Epithelial cell of proximal tubule (primary cell): Measurements from ENCODE around the gene FIG4. TPM values are rescaled to one million over a fixed set of nuclear protein-coding genes. Genes with fewer than 3 reads are reported as not detected.
"Not testable (repeated sequence)": the region's sequence is repeated elsewhere in the genome, so short reads cannot be mapped to it uniquely, and the experiment has no call there.

ENCODE experiments used
- DNase-seq: peaks from one replicate; pipeline ENCODE4 v3.0.0-alpha.2; 2011; ENCODE audit warnings: low read depth
- H3K4me3 ChIP-seq: 2 replicates; pipeline ENCODE4 v1.5.1; 2011; ENCODE audit warnings: low read depth, mild to moderate bottlenecking, low read length
- total RNA-seq: library from RNA; depleted of rRNA; stranded (reverse); fragments of >200 nt; gene quantifications from 2 replicates; pipeline ENCODE4 v1.2.3, GENCODE V29; 2015
- TF ChIP-seq, protein P1 (sequence below): conservative IDR thresholded peaks from 2 replicates; pipeline ENCODE4 v1.5.1; 2012; ENCODE audit warnings: low read depth, mild to moderate bottlenecking, low read length

FIG4 gene
- total RNA-seq, 1 donor from 2014 or later, result 15.5 TPM

DNA sequence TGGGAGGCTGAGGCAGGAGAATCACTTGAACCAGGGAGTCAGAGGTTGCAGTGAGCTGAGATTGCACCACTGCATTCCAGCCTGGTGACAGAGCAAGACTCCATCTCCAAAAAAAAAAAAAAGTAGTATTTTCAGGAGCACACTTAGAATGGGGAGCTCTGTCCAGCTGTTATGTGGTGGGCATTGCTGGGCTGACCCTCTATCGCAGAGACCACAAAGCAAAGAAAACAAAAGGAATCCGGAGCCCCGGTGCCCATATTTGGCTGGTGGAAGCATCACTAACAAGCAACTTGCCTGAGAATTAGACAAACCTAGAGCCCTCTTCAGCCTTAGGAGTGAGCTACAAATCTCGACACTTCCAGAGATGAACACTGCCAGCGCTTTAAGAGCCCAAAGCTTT lies 149.7 kb downstream of the FIG4 start:
- no peak for DNase-seq
- no peak overlapping the region for H3K4me3 ChIP-seq
- TF ChIP-seq, protein P1, sequence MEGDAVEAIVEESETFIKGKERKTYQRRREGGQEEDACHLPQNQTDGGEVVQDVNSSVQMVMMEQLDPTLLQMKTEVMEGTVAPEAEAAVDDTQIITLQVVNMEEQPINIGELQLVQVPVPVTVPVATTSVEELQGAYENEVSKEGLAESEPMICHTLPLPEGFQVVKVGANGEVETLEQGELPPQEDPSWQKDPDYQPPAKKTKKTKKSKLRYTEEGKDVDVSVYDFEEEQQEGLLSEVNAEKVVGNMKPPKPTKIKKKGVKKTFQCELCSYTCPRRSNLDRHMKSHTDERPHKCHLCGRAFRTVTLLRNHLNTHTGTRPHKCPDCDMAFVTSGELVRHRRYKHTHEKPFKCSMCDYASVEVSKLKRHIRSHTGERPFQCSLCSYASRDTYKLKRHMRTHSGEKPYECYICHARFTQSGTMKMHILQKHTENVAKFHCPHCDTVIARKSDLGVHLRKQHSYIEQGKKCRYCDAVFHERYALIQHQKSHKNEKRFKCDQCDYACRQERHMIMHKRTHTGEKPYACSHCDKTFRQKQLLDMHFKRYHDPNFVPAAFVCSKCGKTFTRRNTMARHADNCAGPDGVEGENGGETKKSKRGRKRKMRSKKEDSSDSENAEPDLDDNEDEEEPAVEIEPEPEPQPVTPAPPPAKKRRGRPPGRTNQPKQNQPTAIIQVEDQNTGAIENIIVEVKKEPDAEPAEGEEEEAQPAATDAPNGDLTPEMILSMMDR, result no peak

DNA sequence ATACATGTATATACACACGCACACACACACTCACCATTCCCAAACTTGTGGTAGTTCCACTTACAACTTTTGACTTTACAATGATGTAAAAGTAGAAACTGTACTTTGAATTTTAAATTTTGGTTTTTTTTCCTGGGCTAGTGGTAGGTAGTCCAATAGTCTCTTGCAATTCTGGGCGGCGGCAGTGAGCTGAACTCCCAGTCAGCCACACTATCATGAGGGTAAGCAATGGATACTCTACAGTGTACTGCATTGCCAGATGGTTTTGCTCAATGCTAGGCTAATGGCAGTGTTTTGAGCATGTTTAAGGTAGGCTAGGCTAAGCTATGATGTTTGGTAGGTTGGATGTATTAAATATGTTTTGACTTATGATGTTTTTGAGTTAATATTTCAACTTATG lies 150.8 kb downstream of the FIG4 start:
- no peak for DNase-seq
- H3K4me3 ChIP-seq, result no peak overlapping the region
- TF ChIP-seq, protein P1, result no peak

DNA sequence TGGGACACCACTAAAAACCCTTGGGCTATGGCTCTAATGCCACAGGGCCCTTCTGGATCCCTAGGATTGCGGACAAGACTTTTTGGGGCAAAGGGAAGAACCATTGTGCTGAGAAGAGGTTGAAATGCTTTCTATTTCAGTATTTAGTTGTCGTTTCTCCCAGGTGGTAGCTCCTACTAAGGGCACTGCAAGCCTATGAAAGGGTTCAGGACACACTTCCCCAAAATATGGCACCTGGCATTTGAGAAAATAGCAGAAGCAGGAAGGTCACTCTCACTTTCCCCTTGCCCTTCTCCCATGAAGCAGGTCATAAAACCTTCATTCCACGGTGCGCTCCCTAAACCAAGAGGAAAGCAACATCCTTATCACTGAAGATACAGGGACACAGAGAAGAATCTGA lies 161.6 kb downstream of the FIG4 start:
- TF ChIP-seq, protein P1, result no peak
- DNase-seq, result no peak
- no peak overlapping the region for H3K4me3 ChIP-seq

DNA sequence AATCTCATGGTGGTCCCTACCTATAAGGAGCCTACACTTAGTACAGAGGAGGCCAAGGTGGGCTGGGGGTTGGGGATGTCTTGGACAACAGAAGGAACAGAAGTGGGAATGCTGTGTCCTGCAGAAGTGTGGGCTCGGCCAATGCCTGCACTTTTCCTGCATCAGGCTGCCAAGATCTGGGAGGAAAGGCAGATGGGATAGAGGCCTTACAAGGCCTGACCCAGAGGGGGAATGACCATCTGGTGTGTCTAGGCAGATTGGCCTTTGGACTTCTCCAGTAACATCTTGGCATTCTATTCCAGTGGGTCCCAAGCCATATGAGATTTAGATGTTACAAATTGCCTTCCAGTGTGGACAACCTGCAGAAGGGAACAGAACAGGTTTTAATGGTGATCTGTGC lies 162.3 kb downstream of the FIG4 start:
- TF ChIP-seq, protein P1, result no peak
- H3K4me3 ChIP-seq, result no peak overlapping the region
- DNase-seq, result no peak

DNA sequence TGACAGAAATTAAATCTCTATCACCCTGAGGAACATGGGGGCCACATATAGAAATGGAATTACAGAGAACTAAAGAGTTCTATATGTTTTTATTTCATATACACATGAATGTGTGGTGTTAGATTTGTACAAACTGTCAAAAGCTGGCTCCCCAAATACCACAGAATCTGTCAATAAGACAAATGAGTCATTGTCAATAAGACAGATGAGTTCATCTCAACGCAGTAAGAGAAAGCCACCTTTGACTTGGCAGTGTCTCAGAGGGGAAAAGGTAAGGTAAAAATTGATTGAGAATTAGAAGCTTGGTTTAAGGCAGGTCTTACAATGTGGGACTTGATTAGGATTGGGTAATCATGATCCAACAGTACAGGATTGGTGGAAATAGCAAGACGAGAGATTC lies 162.9 kb downstream of the FIG4 start:
- no peak for DNase-seq
- H3K4me3 ChIP-seq, result no peak overlapping the region
- TF ChIP-seq, protein P1, result no peak

DNA sequence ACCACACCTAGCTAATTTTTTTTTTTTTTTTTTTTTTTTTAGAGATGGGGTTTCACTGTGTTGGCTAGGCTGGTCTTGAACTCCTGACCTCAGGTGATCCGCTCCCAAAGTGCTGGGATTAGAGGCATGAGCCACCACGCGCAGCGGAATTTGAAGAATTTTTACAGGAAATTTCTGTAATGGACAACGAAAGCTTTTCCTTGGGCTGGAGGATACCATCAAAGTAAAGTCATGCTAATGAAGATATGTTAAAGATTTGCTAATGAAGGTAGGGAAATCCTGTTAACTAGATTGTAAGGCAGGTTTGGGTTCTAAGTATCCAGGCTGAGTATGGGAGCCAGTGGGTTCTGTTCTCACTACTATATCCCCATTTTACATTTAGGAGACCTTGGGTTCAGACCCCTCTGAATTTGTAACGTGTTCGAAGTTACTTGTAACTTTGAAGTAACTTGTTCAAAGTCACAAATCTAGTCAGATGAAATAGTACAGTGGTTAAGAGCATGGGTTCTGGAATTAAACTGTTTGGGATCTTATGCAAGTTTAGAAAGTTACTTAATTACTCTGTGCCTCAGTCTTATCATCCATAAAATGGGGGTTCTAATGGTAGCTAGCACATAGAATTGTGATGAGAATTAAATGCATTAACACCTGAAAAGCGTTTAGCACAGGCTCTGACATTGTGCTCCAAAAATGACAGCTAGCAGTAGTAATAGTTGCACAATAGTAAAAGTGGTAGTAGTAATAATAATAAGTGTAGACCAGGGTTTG lies 163.6 kb downstream of the FIG4 start:
- H3K4me3 ChIP-seq, result no peak overlapping the region
- no peak for DNase-seq
- TF ChIP-seq, protein P1, result no peak

DNA sequence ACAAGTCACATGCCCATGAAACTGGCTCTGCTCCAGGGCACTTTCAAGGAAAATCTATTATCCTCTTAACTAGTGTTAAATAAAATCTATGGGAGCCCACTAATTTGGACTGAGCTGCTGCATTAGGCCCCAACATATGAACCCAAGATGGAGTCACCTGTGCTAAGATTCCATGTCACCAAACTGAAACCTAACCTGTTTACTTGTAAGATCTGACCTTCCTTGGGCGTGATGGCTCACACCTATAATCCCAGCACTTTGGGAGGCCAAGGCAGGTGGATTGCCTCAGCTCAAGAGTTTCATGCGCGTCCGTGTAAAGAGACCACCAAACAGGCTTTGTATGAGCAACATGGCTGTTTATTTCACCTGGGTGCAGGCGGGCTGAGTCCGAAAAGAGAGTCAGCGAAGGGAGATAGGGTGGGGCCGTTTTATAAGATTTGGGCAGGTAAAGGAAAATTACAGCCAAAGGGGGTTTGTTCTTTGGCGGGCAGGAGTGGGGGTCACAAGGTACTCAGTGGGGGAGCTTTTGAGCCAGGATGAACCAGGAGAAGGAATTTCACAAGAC lies 164.5 kb downstream of the FIG4 start:
- H3K4me3 ChIP-seq, DNase-seq: not testable (repeated sequence)
